HepG2 (cell line): Measurements from ENCODE around the gene HPS4. TPM values are rescaled to one million over a fixed set of nuclear protein-coding genes. Genes with fewer than 3 reads are reported as not detected.

ENCODE experiments used
- ATAC-seq: fragments of 200-7000 bp; cut with Tn5 transposase; 3 replicates; pipeline ENCODE4 v1.9.1; 2020; ENCODE audit warnings: mild to moderate bottlenecking, moderate library complexity
- BruUV-seq: library from RNA; stranded (reverse); fragments of 400-500 nt; replicated peaks from 2 replicates; lab custom pipeline; 2021; lab: Mats Ljungman, UMichigan
- CTCF ChIA-PET: fragments of 300-600 bp; formaldehyde crosslinking; extraction: SDS; loops from one replicate; lab custom pipeline; 2021; ENCODE audit warnings: low total read pairs, inconsistent platforms, low intra/inter-chr PET ratio; lab: Yijun Ruan, JAX
- POLR2A ChIA-PET: fragments of 350-600 bp; sonication (Branson Sonifier 250); formaldehyde crosslinking; loops from one replicate; lab custom pipeline; 2020; ENCODE audit warnings: antibody characterized with exemption, inconsistent platforms; lab: Yijun Ruan, JAX
- DNase-seq: peaks from one replicate; pipeline ENCODE4 v3.0.0-alpha.2; 2015; ENCODE audit warnings: low spot score
- FAIRE-seq: peaks from 3 replicates; lab custom pipeline; 2011; peaks lifted over from hg19 to GRCh38; lab: Jason Lieb, UNC
- H2AFZ ChIP-seq: one replicate; pipeline ENCODE4 v1.6.1; 2011; ENCODE audit warnings: low read length, inconsistent platforms
- H3K27ac ChIP-seq: fragments of 300-600 bp; 3 replicates; pipeline ENCODE4 v1.8.0; 2011; ENCODE audit warnings: mixed run types, mild to moderate bottlenecking, mixed read lengths, low read length, inconsistent platforms; ENCODE audit not compliant: insufficient read depth; ENCODE audit errors: extremely low read length
- H3K27me3 ChIP-seq, 2 experiments: fragments of 200-600 bp in 1 of 2; 2 replicates in 1 of 2; 3 replicates in 1 of 2; pipeline versions ENCODE4 v1.6.0 to v1.8.0; 2011; ENCODE audit warnings: low read length in 2 of 2, mild to moderate bottlenecking in 2 of 2, moderate library complexity in 2 of 2, inconsistent platforms in 1 of 2; ENCODE audit not compliant: insufficient read depth in 2 of 2, control insufficient read depth in 1 of 2
- H3K36me3 ChIP-seq, 2 experiments: fragments of 200-600 bp in 1 of 2; replicated peaks in 1 of 2; 2 replicates in 1 of 2; 3 replicates in 1 of 2; pipeline versions ENCODE4 v1.5.1 to v1.8.0; 2011; ENCODE audit warnings: low read length in 2 of 2, inconsistent platforms in 1 of 2; ENCODE audit not compliant: insufficient read depth in 2 of 2, control insufficient read depth in 1 of 2
- H3K4me1 ChIP-seq: 2 replicates; pipeline ENCODE4 v1.5.1; 2012; ENCODE audit warnings: low read length, inconsistent platforms; ENCODE audit not compliant: insufficient read depth
- H3K4me2 ChIP-seq: 2 replicates; pipeline ENCODE4 v1.6.0; 2011; ENCODE audit warnings: low read depth, low read length, inconsistent platforms
- H3K4me3 ChIP-seq, 3 experiments: fragments of 200-600 bp in 1 of 3; sonication (generic), shearing (Covaris generic) in 1 of 3; replicated peaks in 1 of 3; 2 replicates each; pipeline ENCODE4 v1.5.1; 2011 to 2016; ENCODE audit warnings: low read length in 3 of 3, inconsistent platforms in 2 of 3, low read depth in 2 of 3, mild to moderate bottlenecking in 2 of 3, control low read depth in 1 of 3, mixed read lengths in 1 of 3; ENCODE audit not compliant: insufficient read depth in 1 of 3
- H3K79me2 ChIP-seq: one replicate; pipeline ENCODE4 v1.6.1; 2011; ENCODE audit warnings: low read length, inconsistent platforms; ENCODE audit not compliant: insufficient read depth
- H3K9ac ChIP-seq: 2 replicates; pipeline ENCODE4 v1.6.0; 2011; ENCODE audit warnings: mild to moderate bottlenecking, low read depth, low read length, inconsistent platforms; ENCODE audit not compliant: insufficient read depth
- H3K9me3 ChIP-seq: 2 replicates; pipeline ENCODE4 v1.5.1; 2012; ENCODE audit warnings: mild to moderate bottlenecking, low read length
- H4K20me1 ChIP-seq: 2 replicates; pipeline ENCODE4 v1.6.0; 2011; ENCODE audit warnings: inconsistent platforms, mild to moderate bottlenecking, low read length, moderate library complexity; ENCODE audit not compliant: insufficient read depth
- HES4 ChIP-seq: sonication (generic); formaldehyde crosslinking; IDR thresholded peaks from 2 replicates; pipeline ENCODE4 v1.9.0; 2021; ENCODE audit warnings: mild to moderate bottlenecking, missing genetic modification reagents, borderline replicate concordance
- MEIS2 ChIP-seq: sonication (generic); formaldehyde crosslinking; IDR thresholded peaks from 2 replicates; pipeline ENCODE4 v1.9.0; 2021; ENCODE audit warnings: mild to moderate bottlenecking, missing genetic modification reagents
- RBM22 ChIP-seq: fragments of 200-400 bp; formaldehyde crosslinking; optimal IDR thresholded peaks from 2 replicates; pipeline ENCODE3; 2017; ENCODE audit warnings: mild to moderate bottlenecking, low read length, moderate library complexity
- TOPORS ChIP-seq: sonication (generic); formaldehyde crosslinking; IDR thresholded peaks from 2 replicates; pipeline ENCODE4 v1.8.0; 2023; ENCODE audit warnings: mild to moderate bottlenecking, missing genetic modification reagents
- ZNF512 ChIP-seq: sonication (generic); formaldehyde crosslinking; IDR thresholded peaks from 2 replicates; pipeline ENCODE4 v1.4.0; 2020; ENCODE audit warnings: mild to moderate bottlenecking, missing genetic modification reagents
- ZNF790 ChIP-seq: sonication (generic); formaldehyde crosslinking; IDR thresholded peaks from 2 replicates; pipeline ENCODE4 v1.8.0; 2022; ENCODE audit warnings: missing genetic modification reagents, mild to moderate bottlenecking, borderline replicate concordance
- WGBS: methylation state at CpG from one replicate; pipeline ENCODE4 v1.1.6; 2017; ENCODE audit warnings: low lambda C conversion rate; 5-methylcytosine and 5-hydroxymethylcytosine counted together
- in situ Hi-C: cut with HindIII; loops from 2 replicates; pipeline ENCODE4 v1.10.0; 2017; ENCODE audit warnings: low pct_unique_long_range_greater_than_20kb; ENCODE audit not compliant: extremely low pct_ligation_motif_present
- intact Hi-C: fragments of 100-400 bp; cut with micrococcal nuclease; formaldehyde crosslinking; loops from one replicate; pipeline ENCODE4 v1.10.0; 2022; ENCODE audit not compliant: unreplicated experiment
- polyA plus RNA-seq, 8 experiments: library from polyadenylated mRNA; depleted of rRNA in 3 of 8; stranded (reverse) in 7 of 8; unstranded in 1 of 8; fragments of >200 nt; fragmentation: Illumina TruSeq in 4 of 8; extraction: Trizol in 4 of 8; gene quantifications; 2 replicates each; pipeline versions ENCODE4 v1.2.1 to v1.2.3, GENCODE V29; 2011 to 2016; ENCODE audit warnings: low read depth in 4 of 8, missing spikeins in 1 of 8, mixed read lengths in 1 of 8; ENCODE audit not compliant: insufficient read depth in 1 of 8
- total RNA-seq, 5 experiments: library from RNA; depleted of rRNA; stranded (reverse); fragments of >200 nt; fragmentation: Illumina TruSeq; extraction: Trizol; gene quantifications; 2 replicates each; pipeline ENCODE4 v1.2.3, GENCODE V29; 2016; ENCODE audit warnings: low read depth in 1 of 5

The HPS4 gene
- total and polyA plus RNA-seq, 2 of the 13 experiments (the other 11 are each of a cell fraction or from before 2014, with no cell fraction given), result 27.4 to 34.0 TPM

- peaks cover 18% of the 10 kb centered on the region for H3K79me2 ChIP-seq
- H3K4me3 ChIP-seq, result no peak overlapping the region
- CTCF ChIA-PET, result no interaction called here
- no peak overlapping the region for H3K9ac ChIP-seq
- no peak overlapping the region for H2AFZ ChIP-seq
- TF ChIP-seq HES4 (CRISPR knock-in tag) (no peak), RBM22 (no peak), ZNF790 (CRISPR knock-in tag) (no peak), ZNF512 (CRISPR knock-in tag) (no peak), MEIS2 (CRISPR knock-in tag) (no peak), TOPORS (CRISPR knock-in tag) (no peak)
- DNase-seq (no peak), FAIRE-seq (no peak), ATAC-seq (no peak)
- H3K36me3 ChIP-seq, result no peaks in the 10 kb centered on the region
- intact Hi-C loops (no loop called here), in situ Hi-C loops (no loop called here)
- no peak overlapping the region for H3K27ac ChIP-seq
- no peaks in the 10 kb centered on the region; a peak in 1 of 5 replicates for H3K27me3 ChIP-seq
- BruUV-seq, result no TSS peak
- H4K20me1 ChIP-seq, result no peaks in the 10 kb centered on the region
- POLR2A ChIA-PET, result no interaction called here
- peaks cover 34% of the 10 kb centered on the region for H3K4me1 ChIP-seq
- no peaks in the 10 kb centered on the region for H3K9me3 ChIP-seq
- H3K4me2 ChIP-seq, result no peak overlapping the region
- WGBS, result 97% methylated on average over 3 of the region's 3 CpGs
Measured at GRCh38 chr22:26515931-26516330, 32.3 kb upstream of the HPS4 start.
